Suprapubic skin (tissue), 3 donors: Measurements from ENCODE around the gene VTI1A.

Experiments
- CTCF ChIP-seq, 2 donors: fragments of 200-600 bp in 1 of 2; fragments of 450-650 bp in 1 of 2; sonication (generic) in 1 of 2; IDR thresholded peaks; one replicate each; pipeline ENCODE4 v1.5.1; 2016 to 2019; ENCODE audit warnings: antibody characterized with exemption in 2 of 2, mild to moderate bottlenecking in 1 of 2, moderate library complexity in 1 of 2
- EP300 ChIP-seq: sonication (generic); formaldehyde crosslinking; IDR thresholded peaks from one replicate; pipeline ENCODE4 v1.6.1; 2017; ENCODE audit warnings: antibody characterized with exemption
- POLR2A ChIP-seq, 2 donors: fragments of 450-650 bp; IDR thresholded peaks; one replicate each; pipeline ENCODE4 v1.6.1; 2017; ENCODE audit warnings: antibody characterized with exemption in 2 of 2, mild to moderate bottlenecking in 2 of 2, moderate library complexity in 2 of 2

GRCh38 chr10:112654794-112655193 is 207.8 kb downstream of the VTI1A start:
- no peak for TF ChIP-seq POLR2A (IDR thresholded peaks at IDR 0.05)
- no peak for TF ChIP-seq CTCF (IDR thresholded peaks at IDR 0.05)
- no peak for TF ChIP-seq EP300
